HG03439 (cell line): ENCODE results near the gene RNU6-8.
A peak's percentile ranks its signal among the peaks of the same experiment; 100 is the strongest.

Experiments used
- ATAC-seq: cut with Tn5 transposase; IDR thresholded peaks from one replicate; pipeline ENCODE4 v1.9.1; 2021; ENCODE audit warnings: mild to moderate bottlenecking, moderate library complexity; ENCODE audit not compliant: unreplicated experiment

Gene RNU6-8

DNA sequence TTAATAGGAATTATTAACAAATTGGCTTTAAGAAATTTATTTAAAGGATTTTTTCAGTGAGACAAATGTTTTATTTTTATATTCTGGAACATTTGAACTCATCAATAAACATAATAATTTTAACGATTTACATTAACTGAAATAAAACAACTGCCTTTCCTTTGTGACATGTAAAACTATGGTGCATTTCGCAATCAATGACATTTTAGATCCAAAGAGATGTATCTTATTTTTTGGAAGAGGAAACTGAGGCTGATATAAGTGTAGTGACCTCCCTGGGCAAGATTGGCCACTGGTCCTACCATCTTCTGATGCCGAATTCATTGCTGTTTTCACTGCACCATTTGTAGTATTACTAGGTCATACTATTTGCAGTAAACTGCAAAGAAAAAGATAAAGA, 2.5 kb upstream of the RNU6-8 start:
- no peak for ATAC-seq

GRCh38 chr14:32203928-32204357, 874 bp upstream of the RNU6-8 start:
- ATAC-seq = no peak

- no peak for ATAC-seq
These were observed 525 bp downstream of the RNU6-8 start for GRCh38 chr14:32202491-32202997.

DNA sequence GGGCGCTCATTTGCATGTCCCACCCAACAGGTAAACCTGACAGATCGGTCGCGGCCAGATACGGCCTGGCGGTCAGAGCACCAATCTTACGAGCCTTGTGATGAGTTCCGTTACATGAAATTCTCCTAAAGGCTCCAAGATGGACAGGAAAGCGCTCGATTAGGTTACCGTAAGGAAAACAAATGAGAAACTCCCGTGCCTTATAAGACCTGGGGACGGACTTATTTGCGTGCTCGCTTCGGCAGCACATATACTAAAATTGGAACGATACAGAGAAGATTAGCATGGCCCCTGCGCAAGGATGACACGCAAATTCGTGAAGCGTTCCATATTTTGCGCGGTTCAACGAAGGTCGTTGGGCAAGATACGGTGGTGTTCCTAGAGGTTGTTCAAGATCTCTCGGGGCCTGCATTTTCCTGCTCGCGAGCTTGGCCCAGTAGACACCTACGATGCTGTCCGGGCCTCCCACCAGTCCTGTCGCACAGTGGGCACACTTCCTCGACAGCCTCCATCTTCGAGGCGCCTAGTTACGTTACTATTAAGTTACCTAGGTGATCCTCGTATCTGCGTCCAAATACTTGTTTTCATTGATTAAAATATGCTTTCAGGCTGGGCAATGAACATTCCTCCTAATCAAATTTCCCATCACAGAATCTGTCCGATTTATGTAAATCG, 1.1 kb downstream of the RNU6-8 start, which contains the start of gene RNU6-7:
Gene RNU6-7 (plus strand): TSS at position 230 of the 675 bp plus-strand sequence.
- ATAC-seq = no peak

DNA sequence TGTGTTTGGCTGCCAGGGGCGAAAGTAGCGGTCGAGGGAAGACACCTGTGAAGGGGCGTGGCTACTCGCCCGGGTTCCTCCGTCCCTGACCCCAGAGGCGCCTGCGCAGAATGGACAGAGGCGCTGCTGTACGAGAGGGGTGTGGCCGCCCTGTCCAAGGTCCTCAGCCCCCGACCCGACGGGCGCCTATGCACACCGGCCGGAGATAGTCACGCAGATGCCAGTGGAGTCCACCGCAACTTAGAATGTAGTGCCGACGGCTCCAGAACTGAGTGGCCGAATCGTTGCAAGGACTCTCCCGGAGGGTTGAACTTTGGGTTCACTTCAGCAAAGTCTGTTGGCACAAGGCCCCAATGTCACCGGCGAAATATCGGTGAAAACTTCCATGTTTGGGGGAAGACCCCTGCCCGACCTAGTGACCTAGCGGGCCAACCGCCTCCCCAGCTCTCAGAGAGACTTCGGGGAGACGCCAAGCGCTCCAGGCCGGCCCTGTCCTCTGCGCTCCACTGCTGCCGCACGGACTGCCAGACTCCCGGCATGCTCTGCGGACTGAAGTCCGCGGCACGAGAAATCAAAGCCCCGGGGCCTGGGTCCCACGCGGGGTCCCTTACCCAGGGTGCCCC, 1.8 kb downstream of the RNU6-8 start:
- peak; percentile 54 for ATAC-seq

GRCh38 chr14:32200368-32201192, 2.5 kb downstream of the RNU6-8 start:
- no peak for ATAC-seq

DNA sequence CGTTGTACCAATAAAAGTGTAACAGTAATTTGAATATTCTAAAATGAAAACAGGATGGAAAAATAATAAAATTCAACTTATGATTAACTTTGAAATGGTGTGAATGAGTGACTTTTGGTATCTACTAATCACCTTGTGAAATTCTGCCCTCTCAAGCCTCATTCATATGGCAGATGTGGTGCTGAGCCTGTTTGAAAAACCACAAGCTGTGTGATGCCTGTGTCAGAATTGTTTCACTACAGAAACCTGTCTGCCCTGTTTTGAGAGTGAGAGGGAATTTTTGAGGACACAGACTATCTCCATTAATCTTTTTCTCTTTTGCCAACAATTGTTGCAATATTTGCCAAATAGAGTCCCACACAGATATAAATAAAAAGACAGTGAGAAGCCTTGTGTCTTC, 5.2 kb downstream of the RNU6-8 start:
- no peak for ATAC-seq

DNA sequence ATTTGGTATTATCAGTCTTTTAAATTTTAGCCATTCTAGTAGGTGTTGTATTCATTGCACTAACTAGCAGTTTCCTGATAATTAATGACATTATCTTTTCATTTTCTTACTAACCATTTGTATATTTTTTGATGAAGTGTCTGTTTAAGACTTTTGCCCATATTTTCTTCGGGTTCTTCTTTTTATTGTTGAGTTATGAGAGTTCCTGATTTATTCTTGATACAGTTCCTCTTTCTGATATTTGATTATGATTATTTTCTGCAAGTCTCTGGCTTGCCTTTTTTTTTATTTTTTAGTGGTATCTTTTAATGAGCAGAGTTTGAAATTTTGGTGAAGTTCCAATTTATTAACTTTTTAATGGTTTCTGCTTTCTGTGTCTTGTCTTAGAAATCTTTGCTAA, 7.4 kb downstream of the RNU6-8 start:
- ATAC-seq = no peak

DNA sequence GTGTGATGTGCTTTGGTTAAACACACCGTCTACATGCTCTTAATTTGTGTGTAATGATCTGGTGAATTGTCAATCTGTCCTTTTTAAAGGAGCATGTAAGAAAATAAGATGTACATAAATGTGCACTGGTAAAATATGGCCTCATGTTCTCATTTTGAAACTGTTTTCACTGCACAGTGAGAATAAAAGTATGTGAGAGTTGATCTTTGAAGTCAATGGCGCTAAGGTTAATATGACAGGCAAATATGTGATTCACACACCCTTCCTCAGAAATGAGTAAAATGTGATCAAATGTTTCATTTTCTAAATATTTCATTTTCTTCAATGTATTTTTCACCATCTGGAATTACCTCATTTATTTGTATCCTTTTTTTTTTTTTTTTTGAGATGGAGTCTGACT, 9.5 kb downstream of the RNU6-8 start:
- ATAC-seq = no peak

GRCh38 chr14:32192712-32193373, 10.2 kb downstream of the RNU6-8 start:
- ATAC-seq = no peak

DNA sequence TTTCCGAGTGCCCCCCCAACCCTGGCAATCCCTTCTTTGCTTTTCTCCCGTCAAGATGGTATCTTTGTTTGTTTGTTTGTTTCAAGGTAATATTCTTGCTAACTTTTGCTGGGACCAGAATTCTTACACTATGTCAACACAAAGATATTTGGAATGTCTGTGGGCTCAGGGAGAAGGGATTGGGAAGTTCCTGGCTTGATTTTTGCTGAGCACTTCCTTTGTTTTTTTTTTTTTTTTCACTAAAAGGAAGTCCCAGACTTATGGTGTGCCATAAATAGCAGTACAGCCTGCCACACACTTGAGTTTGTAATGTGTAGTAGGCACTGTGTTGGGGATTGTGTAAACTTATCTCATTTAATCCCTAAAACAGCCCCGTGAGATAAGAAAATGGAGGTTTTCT, 12.4 kb downstream of the RNU6-8 start:
- no peak for ATAC-seq

- no peak for ATAC-seq
These were observed 13.3 kb downstream of the RNU6-8 start for GRCh38 chr14:32189811-32190210.

DNA sequence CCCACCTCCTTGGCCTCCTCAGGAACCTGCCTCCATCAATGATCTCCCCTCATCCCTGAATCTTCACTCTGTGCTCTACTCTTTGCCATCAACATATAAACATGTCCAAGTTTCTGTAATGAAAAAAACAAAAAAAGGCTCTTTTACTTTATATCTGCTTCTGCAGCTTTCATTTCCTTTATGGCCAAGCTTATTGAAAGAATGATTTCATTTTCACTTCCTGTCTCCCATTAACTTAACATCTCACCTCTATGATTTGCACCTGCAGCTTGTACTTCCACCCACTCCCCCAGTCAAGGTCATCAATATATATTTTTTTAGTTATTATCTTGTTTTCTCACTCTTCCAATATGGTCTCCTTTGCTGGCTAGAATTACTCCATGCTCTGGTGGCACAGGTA, 16.8 kb downstream of the RNU6-8 start:
- ATAC-seq = no peak

GRCh38 chr14:32185097-32185496, 18.0 kb downstream of the RNU6-8 start:
- ATAC-seq = no peak

DNA sequence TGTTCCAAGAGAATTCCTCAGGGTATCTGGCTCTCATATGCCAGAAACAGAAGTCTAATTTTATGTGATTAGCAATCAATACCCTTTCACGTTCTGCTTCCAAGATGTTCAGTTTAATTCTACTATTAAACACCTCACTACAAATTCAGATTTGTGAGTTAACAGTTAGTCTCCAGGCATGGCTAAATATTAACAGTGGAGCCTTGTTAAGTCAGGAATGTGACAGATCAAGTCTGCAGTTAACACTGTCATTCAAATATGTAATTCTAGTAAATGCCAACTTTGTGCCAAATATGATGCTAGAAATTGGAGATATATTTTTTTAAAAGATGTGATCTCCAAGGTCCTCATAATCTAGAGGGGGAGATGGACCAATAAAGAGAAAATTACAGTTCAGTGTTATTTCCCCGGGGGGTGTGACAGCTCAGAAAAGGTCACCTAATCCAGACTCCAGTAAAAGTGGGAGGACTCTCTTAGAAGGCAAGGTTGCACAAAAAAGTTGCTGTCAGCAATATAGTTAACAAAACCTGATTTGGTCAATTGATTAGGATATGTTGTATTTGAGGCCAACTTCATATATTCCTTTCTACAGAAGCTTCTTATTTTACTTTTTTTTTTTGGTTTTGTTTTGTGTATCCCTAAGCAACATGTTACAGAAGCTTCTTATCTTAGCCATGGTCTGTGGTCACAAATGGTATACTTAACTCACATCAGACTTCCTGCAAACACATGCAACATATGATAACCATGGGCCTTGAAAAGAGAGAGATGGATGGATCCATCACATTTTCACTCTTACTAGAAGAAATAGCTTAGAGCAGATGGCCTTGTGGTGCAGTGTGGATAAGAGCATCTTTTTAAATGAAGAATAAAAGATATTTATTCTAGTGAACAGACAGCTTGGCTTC, 19.7 kb downstream of the RNU6-8 start:
- no peak for ATAC-seq

DNA sequence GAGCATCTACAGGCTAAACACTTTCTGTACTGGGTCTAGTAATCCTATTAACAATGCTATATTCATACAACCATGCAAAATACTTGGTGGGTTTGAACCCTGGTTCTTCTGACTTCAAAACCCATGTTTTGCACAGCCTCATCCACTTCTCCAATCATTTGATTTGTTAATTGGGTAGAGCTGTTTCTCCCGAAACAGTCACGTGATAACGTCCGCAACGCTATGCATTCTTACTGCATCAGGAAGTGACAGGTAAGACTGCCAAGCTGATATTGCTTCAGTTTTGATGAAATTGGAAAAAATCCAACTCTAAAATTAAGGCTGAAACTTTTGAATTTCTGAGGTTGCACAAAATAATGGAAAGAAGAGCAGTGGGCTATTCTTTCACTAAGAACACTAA, 31.6 kb downstream of the RNU6-8 start:
- ATAC-seq = no peak

- ATAC-seq = no peak
These were observed 33.9 kb downstream of the RNU6-8 start for GRCh38 chr14:32169191-32169590.

- no peak for ATAC-seq
These were observed 35.2 kb downstream of the RNU6-8 start for GRCh38 chr14:32167907-32168306.

DNA sequence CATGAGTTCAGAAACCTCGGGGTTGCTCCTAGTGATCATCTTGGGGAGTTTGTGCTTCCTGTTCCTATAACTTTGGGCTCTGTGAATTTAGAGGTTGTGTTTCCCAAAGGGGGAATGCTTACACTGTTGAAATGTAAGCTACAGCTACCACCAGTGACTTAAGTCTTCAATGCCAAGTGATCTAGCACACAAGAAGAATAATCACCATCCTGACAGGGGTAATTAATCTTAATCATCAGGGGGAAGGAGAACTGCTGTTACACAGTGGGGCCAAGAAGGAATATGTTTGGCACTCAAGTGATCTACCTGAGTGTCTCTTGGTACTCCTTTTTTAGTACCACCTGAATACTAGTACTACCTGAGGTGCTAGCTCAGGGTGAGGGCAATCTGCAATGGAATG, 36.1 kb downstream of the RNU6-8 start:
- no peak for ATAC-seq

- no peak for ATAC-seq
These were observed 37.0 kb downstream of the RNU6-8 start for GRCh38 chr14:32166029-32166428.
